ENCODE results near the gene TMEM72.

The TMEM72 gene

GRCh38 chr10:44969854-44970253 lies 58.7 kb downstream of the TMEM72 start:
- no peak for DNase-seq

GRCh38 chr10:44970812-44971395 lies 59.8 kb downstream of the TMEM72 start:
- DNase-seq, result no peak

GRCh38 chr10:44971434-44971833 lies 60.3 kb downstream of the TMEM72 start:
- DNase-seq, result no peak

- DNase-seq, result no peak
Measured at GRCh38 chr10:44971935-44972757, 61.0 kb downstream of the TMEM72 start.

- no peak for DNase-seq
Measured at GRCh38 chr10:44972874-44973306, 61.8 kb downstream of the TMEM72 start.

GRCh38 chr10:44973323-44974081 lies 62.4 kb downstream of the TMEM72 start:
- DNase-seq, result peak; percentile 33

- no peak for DNase-seq
Measured at GRCh38 chr10:44974082-44974627, 63.0 kb downstream of the TMEM72 start.

GRCh38 chr10:44974628-44975430 lies 63.7 kb downstream of the TMEM72 start:
- DNase-seq, result no peak

- DNase-seq, result peak; percentile 9
Measured at GRCh38 chr10:44975431-44976331, 64.5 kb downstream of the TMEM72 start.

- no peak for DNase-seq
Measured at GRCh38 chr10:44976352-44977198, 65.4 kb downstream of the TMEM72 start.

- no peak for DNase-seq
Measured at GRCh38 chr10:44977287-44978212, 66.4 kb downstream of the TMEM72 start.

- no peak for DNase-seq
Measured at GRCh38 chr10:44978213-44978569, 67.1 kb downstream of the TMEM72 start.

GRCh38 chr10:44978570-44979280 lies 67.6 kb downstream of the TMEM72 start, which contains the start of gene DEPP1:
DEPP1 (minus strand) TSS chr10:44978809; CDS start chr10:44978030, 779 bp downstream.
- DNase-seq, result peak; percentile 66

- DNase-seq, result no peak
Measured at GRCh38 chr10:44979281-44980191, 68.4 kb downstream of the TMEM72 start.

GRCh38 chr10:44980309-44981171 lies 69.4 kb downstream of the TMEM72 start:
- DNase-seq, result no peak
